Neural crest cell (in vitro differentiated cells): ENCODE data around the gene PNPLA6. TPM values are rescaled to one million over a fixed set of nuclear protein-coding genes. Genes with fewer than 3 reads are reported as not detected.
"Not testable (repeated sequence)": the region's sequence is repeated elsewhere in the genome, so short reads cannot be mapped to it uniquely, and the experiment has no call there.

Source experiments
- DNase-seq: peaks from one replicate; pipeline ENCODE4 v3.0.0; 2021; ENCODE audit warnings: low read depth, mixed read lengths, low spot score
- H3K27ac Mint-ChIP-seq: one replicate; pipeline ENCODE4 v1.8.0; 2021; ENCODE audit warnings: mild to moderate bottlenecking, mixed read lengths; ENCODE audit not compliant: unreplicated experiment
- H3K27me3 Mint-ChIP-seq: 2 replicates; pipeline ENCODE4 v1.8.0; 2021; ENCODE audit warnings: low read depth, mild to moderate bottlenecking, mixed read lengths
- H3K36me3 Mint-ChIP-seq: 2 replicates; pipeline ENCODE4 v1.8.0; 2021; ENCODE audit warnings: low read depth, mild to moderate bottlenecking, mixed read lengths
- H3K4me1 Mint-ChIP-seq: 2 replicates; pipeline ENCODE4 v1.8.0; 2021; ENCODE audit warnings: mixed read lengths
- H3K4me3 Mint-ChIP-seq: one replicate; pipeline ENCODE4 v1.8.0; 2021; ENCODE audit warnings: mild to moderate bottlenecking, mixed read lengths
- H3K9me3 Mint-ChIP-seq: 2 replicates; pipeline ENCODE4 v1.8.0; 2021; ENCODE audit warnings: mixed read lengths
- CTCF ChIP-seq: fragments of 200-600 bp; sonication (generic); conservative IDR thresholded peaks from 2 replicates; pipeline ENCODE4 v1.5.0; 2021; ENCODE audit warnings: antibody characterized with exemption, mild to moderate bottlenecking
- total RNA-seq: library from RNA; stranded (reverse); gene quantifications from 2 replicates; pipeline ENCODE4 v1.2.1, GENCODE V29; 2021

PNPLA6 gene
- total RNA-seq, 1 donor from 2014 or later = 72.1 TPM

- TF ChIP-seq CTCF = no peak
- Mint-ChIP-seq H3K27me3 (no peaks in the 10 kb centered on the region), H3K36me3 (peaks cover 3% of the 10 kb centered on the region), H3K9me3 (no peaks in the 10 kb centered on the region), H3K4me1 (peaks cover 20% of the 10 kb centered on the region), H3K4me3 (peak overlapping the region; percentile 99), H3K27ac (peak overlapping the region; percentile 52)
- no peak for DNase-seq
Measured at GRCh38 chr19:7535998-7536695, 630 bp downstream of the PNPLA6 start.

GRCh38 chr19:7538990-7539389 is 3.5 kb downstream of the PNPLA6 start:
- Mint-ChIP-seq H3K4me1 (peaks cover 15% of the 10 kb centered on the region), H3K4me3 (peak overlapping the region; percentile 68)
- not testable (repeated sequence) for DNase-seq, H3K27me3 Mint-ChIP-seq, H3K27ac Mint-ChIP-seq, H3K36me3 Mint-ChIP-seq, H3K9me3 Mint-ChIP-seq

GRCh38 chr19:7539827-7540425 is 4.4 kb downstream of the PNPLA6 start:
- no peaks in the 10 kb centered on the region for H3K27me3 Mint-ChIP-seq
- no peak overlapping the region for H3K27ac Mint-ChIP-seq
- TF ChIP-seq CTCF = no peak

GRCh38 chr19:7540761-7541474 is 5.4 kb downstream of the PNPLA6 start:
- Mint-ChIP-seq H3K36me3 (peaks cover 3% of the 10 kb centered on the region), H3K4me1 (peaks cover 4% of the 10 kb centered on the region), H3K4me3 (no peak overlapping the region), H3K27me3 (no peaks in the 10 kb centered on the region), H3K9me3 (no peaks in the 10 kb centered on the region), H3K27ac (no peak overlapping the region)
- no peak for TF ChIP-seq CTCF
- no peak for DNase-seq

More at GRCh38 chr19:7539827-7540425, 4.4 kb downstream of the PNPLA6 start:
- Mint-ChIP-seq H3K4me1 (peaks cover 8% of the 10 kb centered on the region), H3K36me3 (peaks cover 3% of the 10 kb centered on the region), H3K9me3 (no peaks in the 10 kb centered on the region), H3K4me3 (peak overlapping the region; percentile 44)
- no peak for DNase-seq

GRCh38 chr19:7541475-7541824 is 5.9 kb downstream of the PNPLA6 start:
- Mint-ChIP-seq H3K4me3 (no peak overlapping the region), H3K27ac (no peak overlapping the region), H3K36me3 (peaks cover 3% of the 10 kb centered on the region), H3K4me1 (peaks cover under 1% of the 10 kb centered on the region), H3K9me3 (no peaks in the 10 kb centered on the region), H3K27me3 (no peaks in the 10 kb centered on the region)
- no peak for DNase-seq
- TF ChIP-seq CTCF = no peak
